ENCODE data around the gene HDGFL3. TPM values are rescaled to one million over a fixed set of nuclear protein-coding genes. Genes with fewer than 3 reads are reported as not detected.

HDGFL3 gene
- total and polyA plus RNA-seq, 2 experiments from 2014 or later = 31.3 to 50.6 TPM

DNA sequence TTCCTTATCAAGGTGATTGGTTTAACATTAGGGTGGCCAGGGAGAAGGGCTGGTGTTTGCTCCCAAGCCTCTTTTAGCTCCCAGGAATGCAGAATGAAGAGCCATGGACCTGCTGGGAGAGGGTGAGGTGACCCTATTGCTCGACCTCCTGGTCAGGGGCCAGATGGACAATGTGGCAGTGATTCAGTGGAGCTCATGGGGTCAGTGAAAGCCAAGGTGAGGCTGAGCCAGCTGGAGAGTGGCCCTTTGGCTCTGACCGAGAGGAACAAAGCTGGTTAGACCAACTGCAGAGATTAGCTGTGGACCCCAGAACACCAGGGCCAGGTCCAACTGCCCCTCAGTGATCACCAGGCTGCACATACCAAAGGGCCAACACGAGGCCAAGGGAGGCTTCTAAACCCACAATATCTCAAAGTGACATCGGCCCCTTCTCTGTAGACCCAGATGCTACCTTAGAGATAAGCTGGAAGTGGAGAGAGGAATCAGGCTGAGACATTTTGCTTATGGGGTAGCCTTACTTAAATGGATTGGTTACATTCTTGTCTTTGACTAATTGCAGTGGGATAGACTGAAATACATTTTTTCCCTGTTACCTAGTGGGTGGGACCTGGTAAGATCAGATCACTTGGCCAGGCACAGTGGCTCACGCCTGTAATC, 124.8 kb downstream of the HDGFL3 start:
- TF ChIP-seq, protein P1, sequence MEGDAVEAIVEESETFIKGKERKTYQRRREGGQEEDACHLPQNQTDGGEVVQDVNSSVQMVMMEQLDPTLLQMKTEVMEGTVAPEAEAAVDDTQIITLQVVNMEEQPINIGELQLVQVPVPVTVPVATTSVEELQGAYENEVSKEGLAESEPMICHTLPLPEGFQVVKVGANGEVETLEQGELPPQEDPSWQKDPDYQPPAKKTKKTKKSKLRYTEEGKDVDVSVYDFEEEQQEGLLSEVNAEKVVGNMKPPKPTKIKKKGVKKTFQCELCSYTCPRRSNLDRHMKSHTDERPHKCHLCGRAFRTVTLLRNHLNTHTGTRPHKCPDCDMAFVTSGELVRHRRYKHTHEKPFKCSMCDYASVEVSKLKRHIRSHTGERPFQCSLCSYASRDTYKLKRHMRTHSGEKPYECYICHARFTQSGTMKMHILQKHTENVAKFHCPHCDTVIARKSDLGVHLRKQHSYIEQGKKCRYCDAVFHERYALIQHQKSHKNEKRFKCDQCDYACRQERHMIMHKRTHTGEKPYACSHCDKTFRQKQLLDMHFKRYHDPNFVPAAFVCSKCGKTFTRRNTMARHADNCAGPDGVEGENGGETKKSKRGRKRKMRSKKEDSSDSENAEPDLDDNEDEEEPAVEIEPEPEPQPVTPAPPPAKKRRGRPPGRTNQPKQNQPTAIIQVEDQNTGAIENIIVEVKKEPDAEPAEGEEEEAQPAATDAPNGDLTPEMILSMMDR (IDR thresholded peaks at IDR 0.05; ENCODE audit: poor library complexity) = no peak
- no peak for TF ChIP-seq EZH2 (IDR thresholded peaks at IDR 0.05; ENCODE audit: borderline replicate concordance)
- TF ChIP-seq EZH2phosphoT487 (IDR thresholded peaks at IDR 0.05; ENCODE audit: low read depth, severe bottlenecking, unreplicated experiment) = no peak
- no peaks in the 10 kb centered on the region for H3K79me2 ChIP-seq
- no peaks in the 10 kb centered on the region for H3K4me1 ChIP-seq (ENCODE audit: insufficient read depth)
- DNase-seq (ENCODE audit: low spot score) = no peak
- H3K27me3 ChIP-seq = peaks cover 27% of the 10 kb centered on the region
- H3K36me3 ChIP-seq (replicated peaks; ENCODE audit: insufficient read depth, low read depth) = no peaks in the 10 kb centered on the region
- no peak overlapping the region for H3K27ac ChIP-seq
- no peak overlapping the region for H3K4me2 ChIP-seq
- no peak overlapping the region for H3K4me3 ChIP-seq
- H3K9me2 ChIP-seq (replicated peaks; ENCODE audit: insufficient read depth) = no peaks in the 10 kb centered on the region
- H4K20me1 ChIP-seq (ENCODE audit: insufficient read depth, poor library complexity, severe bottlenecking) = no peaks in the 10 kb centered on the region
- H2AFZ ChIP-seq = no peak overlapping the region
- 82% methylated on average over 5 of the region's 5 CpGs for WGBS (ENCODE audit: low lambda C conversion rate, missing lambda C conversion rate)
- H3K9me3 ChIP-seq (ENCODE audit: low read depth) = no peaks in the 10 kb centered on the region

DNA sequence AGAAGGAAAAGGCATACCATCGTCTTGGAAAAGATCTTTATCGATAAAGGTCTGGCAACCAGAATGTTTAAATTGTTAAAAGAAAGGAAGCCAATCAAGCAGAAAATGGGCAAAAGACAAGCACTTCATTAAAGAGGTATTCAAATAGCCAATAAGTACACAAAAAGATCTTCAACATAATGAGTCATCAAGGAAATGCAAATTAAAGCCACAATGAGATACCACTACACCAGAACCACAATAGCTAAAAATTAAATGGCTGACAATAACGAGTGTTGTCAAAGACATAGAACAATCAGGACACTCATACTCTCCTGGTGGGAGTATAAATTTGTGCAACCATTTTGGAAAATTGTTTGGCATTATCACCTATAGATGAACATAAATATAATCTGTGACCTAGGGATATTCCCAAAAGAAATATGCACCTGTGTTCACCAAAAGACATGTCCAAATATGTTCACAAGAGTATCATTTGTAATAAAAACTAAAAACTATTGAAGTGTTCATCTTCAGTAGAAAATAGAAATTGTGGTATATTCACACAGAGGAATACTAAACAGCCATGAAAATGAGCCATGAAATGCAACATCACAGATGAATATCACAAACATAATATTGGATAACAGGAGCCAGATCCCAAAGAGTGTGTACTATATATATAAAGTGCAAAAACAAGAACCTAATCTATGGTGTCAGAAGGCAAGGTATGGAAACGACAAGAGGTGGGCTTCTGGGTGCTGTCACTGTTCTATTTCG, 126.2 kb downstream of the HDGFL3 start:
- TF ChIP-seq EZH2 (IDR thresholded peaks at IDR 0.05; ENCODE audit: borderline replicate concordance) (no peak), EZH2phosphoT487 (IDR thresholded peaks at IDR 0.05; ENCODE audit: low read depth, severe bottlenecking, unreplicated experiment) (no peak)
- TF ChIP-seq, protein P1 (IDR thresholded peaks at IDR 0.05; ENCODE audit: poor library complexity) = no peak
- Histone ChIP-seq H3K9me3 (ENCODE audit: low read depth) (no peaks in the 10 kb centered on the region), H4K20me1 (ENCODE audit: insufficient read depth, poor library complexity, severe bottlenecking) (no peaks in the 10 kb centered on the region), H3K9me2 (replicated peaks; ENCODE audit: insufficient read depth) (no peaks in the 10 kb centered on the region), H3K36me3 (replicated peaks; ENCODE audit: insufficient read depth, low read depth) (no peaks in the 10 kb centered on the region), H3K4me3 (no peak overlapping the region), H3K4me2 (no peak overlapping the region), H2AFZ (no peak overlapping the region), H3K79me2 (no peaks in the 10 kb centered on the region), H3K4me1 (ENCODE audit: insufficient read depth) (no peaks in the 10 kb centered on the region), H3K27ac (no peak overlapping the region), H3K27me3 (peaks cover 38% of the 10 kb centered on the region)
- no peak for DNase-seq (ENCODE audit: low spot score)
- 82% methylated on average over 5 of the region's 5 CpGs for WGBS (ENCODE audit: low lambda C conversion rate, missing lambda C conversion rate)

DNA sequence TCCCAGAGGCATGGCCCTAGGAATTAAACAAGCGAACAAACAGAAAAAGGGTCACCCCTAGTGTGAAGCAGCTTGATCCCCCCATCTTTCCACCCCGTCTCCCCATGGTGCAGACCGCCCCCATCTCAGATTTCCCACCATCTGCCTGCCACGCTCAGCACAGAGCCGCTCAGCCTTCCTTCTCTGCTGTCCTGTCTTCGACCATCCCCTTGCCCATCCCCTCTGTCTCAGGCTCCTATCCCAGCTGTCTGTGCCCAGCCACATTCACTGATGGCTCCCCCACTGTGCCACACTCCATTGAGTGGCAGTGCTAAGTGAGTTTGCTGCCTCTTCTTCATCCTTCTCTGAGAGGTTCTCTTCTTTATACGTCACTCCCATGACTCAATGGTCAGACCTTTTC, 128.9 kb downstream of the HDGFL3 start:
- no peaks in the 10 kb centered on the region for H3K9me2 ChIP-seq (replicated peaks; ENCODE audit: insufficient read depth)
- H3K79me2 ChIP-seq = no peaks in the 10 kb centered on the region
- 80% methylated on average over 6 of the region's 7 CpGs for WGBS (ENCODE audit: low lambda C conversion rate, missing lambda C conversion rate)
- TF ChIP-seq EZH2phosphoT487 (IDR thresholded peaks at IDR 0.05; ENCODE audit: low read depth, severe bottlenecking, unreplicated experiment) = no peak
- TF ChIP-seq, protein P1 (IDR thresholded peaks at IDR 0.05; ENCODE audit: poor library complexity) = no peak
- TF ChIP-seq EZH2 (IDR thresholded peaks at IDR 0.05; ENCODE audit: borderline replicate concordance) = no peak
- no peaks in the 10 kb centered on the region for H3K9me3 ChIP-seq (ENCODE audit: low read depth)
- H2AFZ ChIP-seq = no peak overlapping the region
- H3K4me2 ChIP-seq = no peak overlapping the region
- H3K36me3 ChIP-seq (replicated peaks; ENCODE audit: insufficient read depth, low read depth) = no peaks in the 10 kb centered on the region
- H3K4me3 ChIP-seq = no peak overlapping the region
- H3K27me3 ChIP-seq = peaks cover 34% of the 10 kb centered on the region
- DNase-seq (ENCODE audit: low spot score) = no peak
- H3K27ac ChIP-seq = no peak overlapping the region
- no peaks in the 10 kb centered on the region for H3K4me1 ChIP-seq (ENCODE audit: insufficient read depth)
- no peaks in the 10 kb centered on the region for H4K20me1 ChIP-seq (ENCODE audit: insufficient read depth, poor library complexity, severe bottlenecking)

Other genes with a start within 250 kb of the HDGFL3 start
- 45.9 and 64.1 TPM in 2 replicates for gene RAMAC, start 221.6 kb downstream of the HDGFL3 start, total RNA-seq
- 55.5 and 64.2 TPM in 2 replicates for gene RAMAC, start 221.6 kb downstream of the HDGFL3 start, polyA plus RNA-seq
- gene C15orf40, start 196.2 kb downstream of the HDGFL3 start, total RNA-seq = 7.5 and 12.2 TPM in 2 replicates
- gene C15orf40, start 196.2 kb downstream of the HDGFL3 start, polyA plus RNA-seq = 29.1 and 31.4 TPM in 2 replicates
- 91.0 and 93.0 TPM in 2 replicates for gene BTBD1, start 140.6 kb downstream of the HDGFL3 start, total RNA-seq
- 42.2 and 43.8 TPM in 2 replicates for gene BTBD1, start 140.6 kb downstream of the HDGFL3 start, polyA plus RNA-seq
- 0.20 and 0.52 TPM in 2 replicates for gene TM6SF1, start 100.2 kb downstream of the HDGFL3 start, total RNA-seq
- gene TM6SF1, start 100.2 kb downstream of the HDGFL3 start, polyA plus RNA-seq = 0.35 TPM in 1 of 2 replicates, not detected in the other
- 13.5 and 24.3 TPM in 2 replicates for gene BNC1, start 76.8 kb upstream of the HDGFL3 start, total RNA-seq
- 22.1 and 23.1 TPM in 2 replicates for gene BNC1, start 76.8 kb upstream of the HDGFL3 start, polyA plus RNA-seq
- gene SH3GL3, start 239.5 kb upstream of the HDGFL3 start, total RNA-seq = 8.7 and 13.9 TPM in 2 replicates
- 11.1 and 16.6 TPM in 2 replicates for gene SH3GL3, start 239.5 kb upstream of the HDGFL3 start, polyA plus RNA-seq

Data from hepatocyte (in vitro differentiated cells).